NCI-H2107 treated with DMSO at 0.1 percent for 48 hours (cell line): ENCODE results near the gene DEPDC5.
"Not testable (repeated sequence)": the region's sequence is repeated elsewhere in the genome, so short reads cannot be mapped to it uniquely, and the experiment has no call there.

Source experiments
- DNase-seq: peaks from one replicate; lab custom pipeline; 2025; ENCODE audit not compliant: unreplicated experiment; lab: John Stamatoyannopoulos, UW

Gene DEPDC5

GRCh38 chr22:31753634-31754501 is at the start of gene DEPDC5:
TSS of gene DEPDC5 (plus strand) at chr22:31754019. CDS start at chr22:31754922, 903 bp downstream.
- peak; percentile 61 for DNase-seq

GRCh38 chr22:31707519-31707918 is 46.3 kb upstream of the DEPDC5 start:
- no peak for DNase-seq

GRCh38 chr22:31711226-31711625 is 42.6 kb upstream of the DEPDC5 start:
- not testable (repeated sequence) for DNase-seq

GRCh38 chr22:31715147-31715778 is 38.6 kb upstream of the DEPDC5 start:
- DNase-seq, result no peak

GRCh38 chr22:31719850-31720471 is 33.9 kb upstream of the DEPDC5 start:
- no peak for DNase-seq

- no peak for DNase-seq
These were observed 30.1 kb upstream of the DEPDC5 start for GRCh38 chr22:31723723-31724122.

- no peak for DNase-seq
These were observed 27.1 kb upstream of the DEPDC5 start for GRCh38 chr22:31726692-31727091.

- DNase-seq, result no peak
These were observed 25.0 kb upstream of the DEPDC5 start for GRCh38 chr22:31728857-31729256.

GRCh38 chr22:31730344-31730711 is 23.5 kb upstream of the DEPDC5 start:
- DNase-seq, result no peak

GRCh38 chr22:31732089-31732829 is 21.6 kb upstream of the DEPDC5 start:
- DNase-seq, result no peak

- DNase-seq, result no peak
These were observed 20.2 kb upstream of the DEPDC5 start for GRCh38 chr22:31733580-31734079.

GRCh38 chr22:31734512-31734911 is 19.3 kb upstream of the DEPDC5 start:
- no peak for DNase-seq

GRCh38 chr22:31736458-31736857 is 17.4 kb upstream of the DEPDC5 start:
- DNase-seq, result no peak

GRCh38 chr22:31737932-31738331 is 15.9 kb upstream of the DEPDC5 start:
- no peak for DNase-seq

- DNase-seq, result no peak
These were observed 15.3 kb upstream of the DEPDC5 start for GRCh38 chr22:31738566-31738965.

- DNase-seq, result no peak
These were observed 14.0 kb upstream of the DEPDC5 start for GRCh38 chr22:31739795-31740201.

GRCh38 chr22:31740314-31740713 is 13.5 kb upstream of the DEPDC5 start:
- DNase-seq, result not testable (repeated sequence)

- no peak for DNase-seq
These were observed 11.7 kb upstream of the DEPDC5 start for GRCh38 chr22:31742115-31742514.

- no peak for DNase-seq
These were observed 11.1 kb upstream of the DEPDC5 start for GRCh38 chr22:31742682-31743081.

GRCh38 chr22:31743871-31744270 is 9.9 kb upstream of the DEPDC5 start:
- no peak for DNase-seq

- no peak for DNase-seq
These were observed 6.4 kb upstream of the DEPDC5 start for GRCh38 chr22:31747441-31747840.
